CD4-positive, alpha-beta T cell treated with Interleukin-4 for 1 hour (primary cell): ENCODE data around the gene SLC22A23.

Source experiments
- DNase-seq, 2 donors: peaks; one replicate each; pipeline ENCODE4 v3.0.0-alpha.2; 2020 to 2022

The SLC22A23 gene

DNA sequence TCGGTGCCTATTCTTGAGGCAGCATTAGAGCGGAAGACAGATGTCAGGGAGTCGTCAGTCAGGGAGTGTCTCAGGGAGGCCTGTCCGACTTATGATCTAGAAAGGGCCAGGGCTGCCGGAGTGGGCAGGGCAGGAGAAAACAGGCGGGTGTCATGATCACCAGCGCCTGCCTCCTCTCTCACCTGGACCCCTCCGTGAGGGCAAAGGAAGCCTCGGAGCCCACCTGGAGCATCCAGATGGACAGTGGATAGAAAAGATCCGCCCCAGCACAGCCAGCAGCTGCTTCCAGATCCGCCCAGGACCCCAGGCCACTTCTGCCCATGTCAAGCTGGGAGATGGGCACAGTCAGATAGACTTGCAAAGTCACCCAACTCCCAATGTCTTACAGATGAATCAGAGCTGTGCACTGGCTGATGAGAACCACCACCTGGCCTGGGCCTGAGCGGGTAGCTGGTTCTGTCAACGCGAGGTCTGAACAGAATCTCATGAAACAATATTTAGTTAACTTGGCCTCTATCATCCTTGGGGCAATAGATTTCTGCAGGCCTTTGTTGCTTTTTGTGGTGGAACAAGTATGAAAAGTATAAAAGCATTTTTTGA, 175.9 kb downstream of the SLC22A23 start:
- DNase-seq = no peak

DNA sequence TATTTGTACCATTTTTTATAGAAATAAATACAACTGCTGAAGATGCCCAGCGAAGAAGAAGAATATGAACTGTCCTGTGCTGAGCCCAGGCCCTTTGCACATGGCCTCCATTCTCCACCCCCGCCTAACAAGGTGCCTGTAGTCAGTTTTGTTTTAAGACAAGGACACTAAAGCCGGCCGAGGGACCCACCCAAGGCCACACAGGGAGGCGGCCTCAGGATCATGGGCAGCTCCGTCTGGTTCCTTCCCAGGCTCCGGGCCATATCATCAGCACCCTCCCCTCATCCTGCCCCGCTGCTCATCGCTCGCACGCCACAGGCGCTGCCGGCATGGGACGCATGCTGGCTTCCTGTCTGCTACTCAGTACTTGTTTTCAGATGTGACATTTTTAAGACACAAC, 176.8 kb downstream of the SLC22A23 start:
- DNase-seq = no peak

DNA sequence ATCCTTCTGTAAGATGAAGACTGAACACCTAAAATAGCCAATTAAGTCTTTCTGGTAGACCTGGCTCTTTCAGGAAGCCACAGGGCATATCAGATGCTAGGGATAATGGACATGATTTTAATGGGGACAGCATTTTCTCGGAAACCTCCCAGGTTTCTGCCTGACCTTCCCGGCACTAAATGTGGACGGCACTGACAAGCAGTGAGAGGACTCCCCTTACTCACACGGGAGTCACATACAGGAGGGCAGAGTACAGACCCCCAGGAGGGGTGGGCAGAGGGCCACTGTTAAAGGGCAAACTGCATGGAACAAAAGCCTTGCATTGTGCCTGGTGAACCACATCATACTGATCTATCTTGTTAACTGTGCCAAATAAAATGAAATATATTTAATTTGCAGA, 178.2 kb downstream of the SLC22A23 start:
- DNase-seq = no peak

DNA sequence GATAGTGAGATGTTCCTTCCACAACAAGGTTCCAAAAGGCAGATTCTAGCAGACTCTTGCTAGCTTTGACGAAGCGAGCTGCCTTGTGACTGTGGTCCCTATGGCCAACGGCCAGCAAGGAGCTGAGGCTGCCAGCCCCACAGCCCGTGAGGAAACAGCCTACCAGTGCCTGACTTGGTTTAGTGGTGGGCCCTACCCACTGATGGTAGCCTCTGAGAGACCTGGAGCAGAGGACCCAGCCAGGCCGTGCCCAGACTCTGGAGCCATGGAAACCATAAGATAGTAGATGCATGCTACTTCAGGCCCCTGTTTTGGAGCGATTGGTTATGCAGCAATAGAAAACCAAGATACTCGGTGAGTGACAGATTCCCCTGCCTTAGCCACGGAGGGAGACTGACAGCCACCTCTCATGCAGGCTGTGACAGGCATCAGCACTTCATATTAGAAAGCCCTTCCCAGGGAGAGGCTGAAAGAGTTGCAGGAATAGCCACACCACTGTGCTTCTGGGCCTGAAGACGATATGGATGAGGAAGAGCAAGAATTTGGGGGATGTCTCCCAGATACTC, 178.9 kb downstream of the SLC22A23 start:
- no peak for DNase-seq

DNA sequence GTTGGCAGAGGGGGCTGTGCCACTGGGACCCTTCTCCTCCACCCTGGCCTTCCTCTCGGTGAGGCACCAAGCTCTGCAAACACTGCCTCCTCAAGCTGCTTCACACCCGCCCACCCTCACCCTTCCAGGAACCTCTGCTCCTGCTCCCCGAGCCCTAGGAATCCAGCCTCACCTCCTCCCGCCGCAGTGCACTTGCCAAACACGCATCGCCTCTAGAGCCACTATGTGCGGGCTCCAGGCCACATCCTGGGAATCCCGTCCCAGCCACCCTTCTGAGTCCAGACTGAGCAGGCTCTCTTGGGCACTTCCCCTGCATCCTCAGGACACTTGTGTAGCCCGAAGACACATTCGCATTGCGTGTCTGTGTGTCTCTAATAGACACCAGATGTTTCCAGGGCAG, 179.6 kb downstream of the SLC22A23 start:
- no peak for DNase-seq

DNA sequence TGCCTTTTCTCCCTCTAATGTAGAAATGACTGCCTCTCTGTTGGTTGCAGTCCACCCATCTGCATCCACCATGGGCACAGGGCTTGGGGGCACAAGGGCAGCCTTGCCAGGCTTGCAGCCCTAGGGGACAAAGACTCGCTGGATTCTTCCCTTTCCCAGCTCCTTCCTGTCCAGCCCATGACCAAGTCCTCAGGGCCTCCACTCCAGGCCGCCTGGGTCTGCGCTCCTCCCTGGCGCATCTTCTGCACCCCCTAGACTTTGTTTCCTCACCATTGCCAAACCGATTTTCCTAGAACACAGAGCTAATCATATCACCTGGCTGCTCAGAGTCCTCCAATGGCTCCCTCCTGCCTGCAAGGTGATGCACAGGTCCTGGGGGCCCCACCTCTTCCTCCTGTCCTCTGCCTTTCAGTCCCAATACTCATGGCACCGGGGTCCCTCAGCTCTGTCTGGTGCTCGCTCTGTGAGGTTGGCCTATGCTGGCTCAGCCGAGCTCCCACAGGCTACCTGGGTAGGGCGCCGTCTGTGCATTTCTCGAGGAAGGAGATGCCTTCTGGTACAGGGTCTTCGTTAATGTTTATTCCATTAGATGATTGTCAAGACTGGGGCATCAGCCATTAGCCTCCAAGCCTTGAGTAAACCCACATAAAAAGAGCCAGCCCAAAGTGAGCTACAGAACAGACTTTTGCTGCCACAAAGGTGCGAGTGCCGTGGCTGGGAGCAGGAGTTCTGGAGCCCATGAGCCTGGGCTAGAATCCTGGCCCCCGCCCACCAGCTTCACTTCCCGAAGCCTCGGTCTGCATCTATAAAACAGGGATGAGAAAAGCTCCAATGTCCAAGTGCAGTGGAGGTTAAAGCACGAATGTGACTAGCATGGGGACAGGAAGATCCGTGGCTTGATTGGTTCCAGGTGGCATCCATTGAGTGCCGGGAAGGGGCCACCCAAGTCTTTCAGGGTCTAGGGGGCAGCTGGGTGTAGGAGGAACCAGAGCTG, 180.4 kb downstream of the SLC22A23 start:
- no peak for DNase-seq

DNA sequence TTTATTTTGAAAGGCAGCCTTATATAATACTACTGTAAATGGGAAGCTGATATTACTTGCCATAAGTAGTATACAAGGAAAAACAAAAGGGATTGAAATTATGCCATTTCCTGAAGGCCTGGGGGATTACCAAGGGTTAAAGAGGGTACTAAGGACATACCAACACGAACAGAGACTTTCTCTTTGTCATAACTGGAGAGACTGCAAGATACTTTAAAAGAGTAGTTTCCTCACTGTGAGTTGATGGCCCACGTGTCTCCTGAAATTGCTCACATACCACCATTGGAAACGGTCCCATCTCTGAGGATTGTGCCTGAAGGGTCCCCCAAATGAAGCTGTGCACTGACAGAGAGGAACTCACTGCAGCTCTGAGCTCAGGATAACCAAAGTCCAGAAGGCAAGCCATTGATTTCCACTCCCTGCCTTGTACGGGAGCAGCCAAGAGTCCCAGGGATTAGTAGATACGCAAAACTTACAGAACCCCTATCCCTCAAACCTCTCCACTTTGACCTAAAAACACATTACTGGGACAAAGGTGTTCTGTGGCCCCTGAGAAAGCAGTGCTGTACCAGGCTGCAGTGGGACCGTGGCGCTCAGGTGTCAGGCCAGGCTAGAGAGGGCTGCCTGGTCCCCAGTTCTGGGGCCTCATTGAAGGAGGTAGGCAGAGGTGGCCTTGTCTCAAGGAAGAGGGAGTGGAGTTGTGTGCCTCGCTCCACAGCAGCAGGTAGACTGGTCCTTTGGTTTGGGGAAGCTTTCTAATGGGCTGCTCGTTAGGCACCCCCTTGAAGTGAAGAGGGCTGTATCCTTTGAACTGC, 182.9 kb downstream of the SLC22A23 start:
- DNase-seq = no peak

DNA sequence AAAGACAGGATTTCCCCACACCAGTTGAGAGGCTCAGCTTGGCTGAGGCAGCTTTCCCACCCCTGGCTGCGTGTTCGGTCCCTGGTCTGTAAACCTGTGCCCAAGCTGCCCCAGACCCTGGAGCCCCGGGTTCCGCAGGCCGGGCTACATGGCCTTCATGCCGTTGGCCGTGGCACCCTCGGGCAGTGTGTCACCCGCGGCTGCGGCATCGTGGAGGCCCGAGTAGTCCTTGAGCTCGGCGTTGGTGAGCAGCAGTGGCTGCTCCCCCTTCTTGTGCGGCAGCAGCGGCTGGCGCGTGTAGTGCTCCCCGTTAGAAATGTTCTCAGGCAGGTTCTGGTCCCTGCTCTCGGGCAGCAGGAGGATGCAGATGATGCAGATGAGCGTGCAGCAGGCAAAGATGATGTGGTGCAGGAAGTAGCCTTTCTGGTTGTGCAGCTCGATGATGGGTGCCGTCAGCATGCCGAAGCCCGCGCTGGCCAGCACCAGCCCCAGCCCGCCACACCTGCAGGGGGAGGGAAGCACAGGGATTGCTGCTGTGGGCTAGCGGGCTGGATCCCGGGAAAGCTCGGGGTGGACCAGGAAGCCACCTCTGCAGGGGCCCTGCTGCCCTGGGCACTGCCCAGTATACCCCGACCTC, 183.8 kb downstream of the SLC22A23 start:
- DNase-seq = no peak

DNA sequence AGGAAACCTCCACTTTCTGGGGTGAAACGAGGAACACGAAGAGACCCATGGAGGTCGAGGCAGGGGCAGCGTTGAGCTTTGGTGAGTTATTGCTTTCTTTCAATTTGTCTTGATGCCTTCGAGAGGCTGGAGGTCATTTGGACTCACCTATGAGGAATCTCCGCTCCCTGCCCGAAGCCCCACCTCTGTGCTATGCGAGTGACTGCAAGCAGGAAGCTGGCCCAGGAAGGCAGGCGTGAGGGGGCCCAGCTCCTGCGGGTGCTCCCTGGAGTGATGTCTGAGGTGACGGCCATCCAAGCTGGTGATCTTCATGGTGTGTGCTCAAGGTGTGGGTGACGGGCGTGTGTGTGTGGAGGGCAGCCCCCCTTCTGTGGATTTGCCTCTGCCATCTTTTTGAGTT, 185.1 kb downstream of the SLC22A23 start:
- DNase-seq = no peak

DNA sequence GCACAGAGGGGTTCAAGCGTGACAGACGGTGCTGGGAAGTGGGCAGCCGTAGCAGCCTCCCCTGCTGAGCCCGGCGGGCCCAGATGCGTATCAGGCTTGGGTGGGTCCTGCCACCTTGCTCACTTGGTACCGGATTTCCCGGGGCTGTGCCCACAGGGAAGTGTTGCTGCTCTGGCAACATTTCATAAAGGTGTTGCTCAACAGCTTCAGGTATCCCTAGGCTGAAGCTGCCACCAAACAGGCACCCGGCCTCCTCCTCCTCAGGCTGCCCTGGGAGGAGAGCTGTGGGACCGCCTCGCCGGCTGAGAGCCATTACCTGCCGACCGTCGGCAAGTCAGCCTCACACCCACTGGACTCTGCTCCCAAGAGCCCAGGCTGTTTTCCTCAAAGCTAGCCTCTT, 186.6 kb downstream of the SLC22A23 start:
- no peak for DNase-seq

DNA sequence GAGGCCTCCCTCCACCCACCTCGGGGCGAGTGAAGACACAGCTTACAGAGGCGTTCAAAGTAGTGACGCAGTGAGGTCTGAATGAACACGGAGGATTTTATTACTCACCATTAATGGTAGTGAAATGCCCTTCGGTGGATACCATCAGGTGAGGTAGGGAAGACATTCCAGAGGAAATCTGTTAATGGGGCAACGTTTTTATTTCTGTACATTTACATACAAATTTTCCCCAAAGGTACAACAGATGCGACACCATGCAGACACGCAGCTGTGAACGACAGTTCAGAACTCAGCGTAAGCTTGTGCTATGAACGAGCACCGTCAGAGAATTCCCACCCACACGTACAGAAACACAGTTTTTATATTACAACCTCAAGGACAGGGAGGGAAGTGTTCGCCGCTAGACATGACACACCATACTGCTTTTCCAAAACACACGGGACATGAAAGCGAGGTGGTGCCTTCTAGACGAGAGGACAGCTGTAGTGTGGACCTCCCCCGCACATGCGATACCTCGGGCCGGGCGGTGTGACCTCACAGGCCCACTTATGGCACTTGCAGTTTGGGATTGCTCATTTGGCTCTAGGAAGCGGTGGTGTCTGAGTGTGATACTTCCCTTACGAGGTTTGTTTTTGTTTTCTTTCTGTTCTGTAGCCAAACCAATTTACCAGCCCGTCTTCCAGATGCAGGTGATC, 187.4 kb downstream of the SLC22A23 start:
- DNase-seq = no peak

DNA sequence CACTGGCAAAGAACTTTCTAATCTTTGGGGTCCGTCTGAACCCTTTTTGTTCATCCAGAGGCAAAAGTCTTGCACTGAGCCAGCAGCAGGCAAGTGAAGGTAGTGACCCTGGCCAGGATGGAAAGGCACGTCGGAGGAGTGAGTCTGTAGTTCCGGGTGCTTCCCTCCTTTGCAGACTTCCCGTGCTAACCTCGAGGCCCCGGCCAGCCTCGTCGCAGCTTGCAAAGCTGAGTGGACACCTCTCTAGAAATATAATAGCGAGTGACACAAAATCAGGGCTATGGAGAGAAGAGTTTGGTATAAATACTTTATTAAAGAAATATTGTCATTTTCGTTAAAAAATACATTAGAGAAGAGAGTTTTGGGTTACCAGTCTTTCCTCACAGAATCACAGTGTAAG, 188.2 kb downstream of the SLC22A23 start:
- DNase-seq = no peak

DNA sequence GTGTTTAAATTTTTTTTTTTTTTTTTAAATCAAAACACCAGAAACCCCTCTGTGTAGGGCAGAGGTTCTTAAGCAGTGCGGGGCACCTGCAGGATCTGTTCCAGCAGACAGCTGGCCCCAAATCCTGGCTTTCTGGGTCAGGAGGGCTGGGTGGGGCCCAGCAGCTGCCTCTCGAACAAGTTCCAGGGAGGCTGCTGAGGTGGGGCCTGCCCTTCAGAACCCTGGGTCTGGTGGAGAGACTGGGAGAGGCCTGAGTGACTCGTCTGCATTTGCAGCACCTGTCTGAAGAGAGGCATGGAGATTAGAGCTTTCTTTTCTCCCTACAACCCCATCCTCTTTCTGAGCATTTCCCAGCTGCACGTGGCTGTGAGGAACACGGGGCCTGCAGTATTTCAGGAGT, 189.7 kb downstream of the SLC22A23 start:
- DNase-seq = no peak

DNA sequence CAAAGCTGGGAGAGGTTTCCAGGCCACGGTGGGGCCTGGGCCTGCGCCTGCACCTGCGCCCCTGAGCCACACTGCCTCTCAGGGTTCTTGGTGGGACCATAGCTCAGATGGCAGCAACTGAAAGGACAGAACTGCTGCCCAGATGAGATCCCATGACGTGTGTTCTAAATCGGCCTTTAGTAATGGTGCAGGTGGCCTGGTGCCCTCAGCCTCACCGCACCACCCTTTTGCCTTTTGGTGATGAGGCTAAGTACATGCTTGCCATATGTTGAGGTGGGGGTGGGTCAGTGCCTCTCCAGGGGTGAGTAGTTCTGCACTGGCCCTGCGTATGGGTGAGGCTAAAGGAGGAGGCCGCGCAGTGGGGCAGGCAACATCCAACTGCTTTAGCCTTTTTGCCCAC, 190.7 kb downstream of the SLC22A23 start:
- no peak for DNase-seq

DNA sequence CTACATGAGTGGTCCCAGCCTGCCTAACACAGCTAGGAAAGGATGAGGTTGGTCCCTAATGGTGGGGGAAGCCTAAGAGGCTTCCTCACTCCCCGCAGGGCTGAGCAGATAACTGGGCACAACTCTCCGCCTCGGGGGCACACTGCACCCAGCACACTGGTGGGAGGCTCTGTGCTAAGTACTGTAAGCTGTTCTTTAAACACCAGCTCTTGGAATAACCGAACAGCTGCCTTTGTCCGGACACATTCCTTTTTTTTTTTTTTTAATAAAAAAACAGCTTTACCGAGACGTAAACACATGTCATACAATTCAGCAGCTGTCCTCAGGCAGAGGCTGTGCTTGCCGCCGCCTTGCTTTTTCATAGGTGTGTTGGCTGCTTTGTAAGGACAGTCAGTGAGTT, 191.2 kb downstream of the SLC22A23 start:
- no peak for DNase-seq

DNA sequence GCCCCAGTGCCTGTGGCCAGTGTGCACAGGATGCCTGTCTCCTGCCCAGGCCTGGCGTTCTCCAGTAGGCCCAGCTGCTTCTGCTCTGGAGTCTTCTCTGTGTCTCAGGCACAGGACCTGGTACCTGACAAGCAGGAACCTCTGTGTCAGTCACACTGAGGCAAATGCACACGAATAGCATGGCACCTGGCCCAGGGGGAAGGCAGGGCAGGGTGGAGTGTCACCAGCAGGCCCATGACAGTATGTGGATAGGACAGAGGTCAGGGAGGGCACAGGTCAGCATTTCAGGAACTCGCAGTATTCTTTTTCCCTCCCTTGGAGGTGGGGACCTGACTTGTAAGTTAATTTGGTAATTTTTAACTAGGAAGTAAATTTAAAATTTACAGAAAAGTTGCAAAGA, 192.5 kb downstream of the SLC22A23 start:
- DNase-seq = no peak

DNA sequence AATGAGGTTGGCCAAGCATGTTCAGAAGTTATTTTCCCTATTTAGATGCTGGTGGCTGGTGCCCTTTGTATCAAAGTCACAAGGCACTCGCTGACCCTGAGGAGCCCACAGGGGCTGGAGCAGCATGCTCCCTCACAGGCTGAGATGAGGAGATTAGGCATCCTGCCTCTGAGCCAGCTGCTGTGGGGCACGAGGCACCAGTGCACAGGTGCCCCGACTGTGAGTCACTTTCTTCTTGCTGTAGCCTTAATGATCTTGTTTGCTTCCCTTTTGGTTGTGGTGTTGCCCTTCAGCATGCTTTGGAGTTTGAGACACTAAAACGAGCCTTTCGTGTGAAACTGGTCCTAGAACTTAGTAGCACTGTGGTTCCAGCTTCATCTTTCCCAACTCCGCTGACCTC, 193.8 kb downstream of the SLC22A23 start:
- no peak for DNase-seq

DNA sequence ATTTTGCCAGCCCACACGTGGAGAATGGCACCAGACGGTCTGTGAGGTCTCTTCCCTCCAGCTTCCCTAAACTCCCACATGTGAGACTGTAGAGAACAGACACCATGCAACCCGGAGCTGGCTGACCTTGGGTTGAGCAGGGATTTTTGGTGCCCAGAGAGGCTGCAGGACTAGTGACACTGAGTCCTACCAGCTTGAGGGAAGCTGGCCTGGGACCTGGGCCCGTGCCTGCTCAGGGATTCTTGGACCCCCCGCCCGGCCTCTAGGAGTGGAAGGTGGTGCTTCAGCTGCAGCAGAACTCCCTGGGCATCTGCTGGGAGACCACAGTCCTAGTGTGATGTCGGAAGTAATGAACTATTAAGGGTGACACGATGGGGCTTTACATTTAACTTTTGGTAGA, 194.9 kb downstream of the SLC22A23 start:
- no peak for DNase-seq

DNA sequence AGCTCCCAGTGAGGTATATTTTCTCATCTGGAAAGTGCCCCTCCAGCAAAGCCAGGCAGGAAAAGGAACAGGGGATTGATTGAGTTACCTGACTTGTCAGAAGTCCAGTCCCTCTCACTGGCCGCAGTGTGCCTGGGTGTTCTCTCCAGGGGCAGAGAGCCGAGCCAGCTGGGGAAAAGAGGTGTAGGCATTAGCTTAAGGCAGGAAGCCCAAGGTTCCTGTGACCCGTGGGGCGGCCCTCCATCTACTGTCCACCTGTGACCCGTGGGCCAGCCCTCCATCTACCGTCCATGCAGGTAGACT, 195.4 kb downstream of the SLC22A23 start:
- no peak for DNase-seq

DNA sequence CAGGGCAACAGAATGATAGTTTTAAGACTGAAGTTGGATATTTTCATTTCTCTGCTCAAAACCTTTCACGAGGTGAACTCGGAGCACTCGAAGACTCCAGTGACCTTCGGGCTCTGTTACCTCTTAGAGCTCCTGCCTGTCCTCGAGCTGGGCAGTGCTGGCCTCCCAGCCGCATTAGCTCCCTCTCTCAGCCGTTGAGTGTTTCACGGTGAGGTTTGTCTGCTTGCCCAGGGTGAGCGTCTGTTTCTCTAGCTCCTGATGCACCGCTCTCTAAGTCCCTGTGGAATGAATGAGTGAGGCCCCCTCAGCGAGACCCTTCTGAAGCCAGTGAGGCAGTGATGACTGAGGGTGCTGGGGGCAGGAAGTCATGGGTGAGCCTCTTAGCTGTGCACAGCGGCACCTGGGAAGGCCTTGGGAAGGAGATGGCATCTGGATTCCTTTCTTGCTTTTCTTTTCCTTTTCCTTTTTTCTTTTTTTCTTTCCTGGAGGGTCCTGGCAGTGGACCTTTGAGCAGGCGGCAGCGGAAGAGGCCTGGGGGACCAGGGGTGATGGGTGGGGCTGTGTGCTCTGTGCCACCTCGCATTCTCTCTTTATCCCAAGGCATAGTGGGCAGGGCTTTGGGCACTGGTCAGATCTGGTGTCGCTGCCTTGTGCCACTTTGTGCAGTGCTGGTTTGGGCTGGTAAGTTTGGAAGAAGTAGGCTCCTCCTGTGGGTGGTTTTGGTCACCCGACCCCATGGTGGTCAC, 195.9 kb downstream of the SLC22A23 start:
- no peak for DNase-seq

DNA sequence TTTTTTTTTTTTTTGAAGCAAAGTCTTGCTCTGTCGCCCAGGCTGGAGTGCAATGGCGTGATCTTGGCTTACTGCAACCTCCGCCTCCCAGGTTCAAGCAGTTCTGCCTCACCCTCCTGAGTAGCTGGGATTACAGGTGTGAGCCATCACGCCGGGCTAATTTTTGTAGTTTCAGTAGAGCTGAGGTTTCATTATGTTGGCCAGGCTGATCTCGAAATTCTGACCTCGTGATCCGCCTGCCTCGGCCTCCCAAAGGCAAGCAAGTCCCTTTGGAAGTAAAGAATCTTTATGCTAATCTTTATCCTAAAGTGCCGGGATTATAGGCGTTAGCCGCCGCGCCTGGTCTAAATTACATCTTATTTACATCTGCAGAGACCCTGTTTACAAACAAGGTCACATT, 196.6 kb downstream of the SLC22A23 start:
- DNase-seq = no peak
